ENCODE data around the gene ACVR1. TPM values are rescaled to one million over a fixed set of nuclear protein-coding genes. Genes with fewer than 3 reads are reported as not detected.

The ACVR1 gene
- total and polyA plus RNA-seq, 2 donors (not counting 3 experiments of a cell fraction or from before 2014, with no cell fraction given): 24.8 to 33.6 TPM

DNA sequence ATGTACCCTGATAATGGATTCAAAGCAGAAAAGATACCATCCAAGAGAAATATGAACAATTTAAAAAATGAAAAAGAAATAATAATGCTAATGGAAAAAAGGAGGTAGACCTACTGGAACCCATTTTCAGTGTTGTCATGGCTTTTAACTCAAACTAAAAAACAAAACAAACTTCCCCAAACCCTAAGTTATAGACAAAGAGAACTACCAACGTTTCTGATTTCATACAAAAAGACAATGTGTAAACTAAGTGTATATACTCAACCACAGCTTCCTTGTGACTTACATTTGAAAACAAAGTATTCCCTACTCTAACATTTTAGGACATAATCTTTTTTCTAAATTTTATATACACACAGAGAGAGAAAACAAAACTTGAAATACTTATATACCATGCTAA is 45.9 kb downstream of the ACVR1 start:
- no peak overlapping the region for H3K9ac ChIP-seq (replicated peaks; ENCODE audit: extremely low read depth, insufficient read depth, low read length)
- no peak for TF ChIP-seq POLR2A (IDR thresholded peaks at IDR 0.05; ENCODE audit: low read depth, low read length)
- TF ChIP-seq GATA2 (IDR thresholded peaks at IDR 0.05; ENCODE audit: insufficient read depth, insufficient read length, low read depth, low read length): no peak
- TF ChIP-seq EZH2 (IDR thresholded peaks at IDR 0.05; ENCODE audit: borderline replicate concordance, low read depth, low read length, severe bottlenecking): no peak
- no peak for TF ChIP-seq FOS (IDR thresholded peaks at IDR 0.05; ENCODE audit: borderline replicate concordance, insufficient read depth, low read length)
- no peak for TF ChIP-seq MAX (IDR thresholded peaks at IDR 0.05; ENCODE audit: insufficient read depth, insufficient read length)
- TF ChIP-seq CTCF (IDR thresholded peaks at IDR 0.05; ENCODE audit: extremely low read depth in 1 of 2, insufficient read depth in 1 of 2, low read depth in 1 of 2, low read length in 2 of 2): no peak
- no peak for TF ChIP-seq JUN (IDR thresholded peaks at IDR 0.05; ENCODE audit: borderline replicate concordance, insufficient read depth, insufficient read length, low read depth)
- no peak for TF ChIP-seq MYC (IDR thresholded peaks at IDR 0.05; ENCODE audit: low read depth, low read length)
- TF ChIP-seq POLR2AphosphoS5 (IDR thresholded peaks at IDR 0.05; ENCODE audit: insufficient read depth, low read depth, low read length): no peak
- FAIRE-seq (no peak), DNase-seq (ENCODE audit: low read depth, low spot score) (no peak)
- intact Hi-C loops (cut with micrococcal nuclease): loop anchor here (2.0 kb wide), 2 partner anchors 15 to 45 kb away; no protein-coding TSS in a partner anchor
- no peaks in the 10 kb centered on the region for H3K9me3 ChIP-seq (replicated peaks; ENCODE audit: control insufficient read depth, insufficient read depth, low read length)
- POLR2A ChIA-PET: no interaction called here
- no peak overlapping the region for H2AFZ ChIP-seq (ENCODE audit: low read depth, low read length)
- CTCF ChIA-PET: no interaction called here
- no peaks in the 10 kb centered on the region for H3K36me3 ChIP-seq (ENCODE audit: control insufficient read depth in 2 of 2, extremely low read depth in 1 of 2, insufficient read depth in 2 of 2, low read length in 2 of 2)
- H3K4me1 ChIP-seq (ENCODE audit: control insufficient read depth, extremely low read depth, insufficient read depth, low read length): peaks cover 16% of the 10 kb centered on the region
- peaks cover 9% of the 10 kb centered on the region for H3K79me2 ChIP-seq (ENCODE audit: control insufficient read depth, insufficient read depth, low read length)
- no peaks in the 10 kb centered on the region for H4K20me1 ChIP-seq (replicated peaks; ENCODE audit: control insufficient read depth, extremely low read depth, insufficient read depth, low read length)
- H3K4me2 ChIP-seq (ENCODE audit: insufficient read depth, low read length): peak overlapping the region; percentile 55
- peak overlapping the region; percentile 93 for H3K27ac ChIP-seq (ENCODE audit: insufficient read depth, low read depth, low read length)
- no peaks in the 10 kb centered on the region for H3K9me1 ChIP-seq (replicated peaks; ENCODE audit: control insufficient read depth, extremely low read depth, insufficient read depth, low read length)
- H3K27me3 ChIP-seq (ENCODE audit: control insufficient read depth in 2 of 2, insufficient read depth in 2 of 2, low read length in 2 of 2): no peaks in the 10 kb centered on the region
- no peak overlapping the region for H3K4me3 ChIP-seq (replicated peaks in 1 of 3; ENCODE audit: insufficient read depth in 1 of 3, low read depth in 1 of 3, low read length in 3 of 3)
- dilution Hi-C loops (cut with MboI; ENCODE audit: extremely low pct_ligation_motif_present, low sequenced_read_pairs): no loop called here
- no TSS peak for BruUV-seq (replicated peaks)

Data from endothelial cell of umbilical vein (primary cell).